ENCODE results near the gene GXYLT2.

Gene GXYLT2, protein sequence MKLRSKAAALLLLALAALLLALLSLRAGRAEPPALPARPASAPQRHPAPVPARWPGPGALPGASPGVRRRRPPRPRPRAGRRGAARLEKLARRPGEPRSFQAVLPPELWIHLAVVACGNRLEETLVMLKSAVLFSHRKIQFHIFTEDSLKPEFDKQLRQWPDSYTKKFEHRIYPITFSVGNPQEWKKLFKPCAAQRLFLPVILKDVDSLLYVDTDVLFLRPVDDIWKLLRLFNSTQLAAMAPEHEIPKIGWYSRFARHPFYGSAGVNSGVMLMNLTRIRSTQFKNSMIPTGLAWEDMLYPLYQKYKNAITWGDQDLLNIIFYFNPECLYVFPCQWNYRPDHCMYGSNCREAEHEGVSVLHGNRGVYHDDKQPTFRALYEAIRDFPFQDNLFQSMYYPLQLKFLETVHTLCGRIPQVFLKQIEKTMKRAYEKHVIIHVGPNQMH

DNA sequence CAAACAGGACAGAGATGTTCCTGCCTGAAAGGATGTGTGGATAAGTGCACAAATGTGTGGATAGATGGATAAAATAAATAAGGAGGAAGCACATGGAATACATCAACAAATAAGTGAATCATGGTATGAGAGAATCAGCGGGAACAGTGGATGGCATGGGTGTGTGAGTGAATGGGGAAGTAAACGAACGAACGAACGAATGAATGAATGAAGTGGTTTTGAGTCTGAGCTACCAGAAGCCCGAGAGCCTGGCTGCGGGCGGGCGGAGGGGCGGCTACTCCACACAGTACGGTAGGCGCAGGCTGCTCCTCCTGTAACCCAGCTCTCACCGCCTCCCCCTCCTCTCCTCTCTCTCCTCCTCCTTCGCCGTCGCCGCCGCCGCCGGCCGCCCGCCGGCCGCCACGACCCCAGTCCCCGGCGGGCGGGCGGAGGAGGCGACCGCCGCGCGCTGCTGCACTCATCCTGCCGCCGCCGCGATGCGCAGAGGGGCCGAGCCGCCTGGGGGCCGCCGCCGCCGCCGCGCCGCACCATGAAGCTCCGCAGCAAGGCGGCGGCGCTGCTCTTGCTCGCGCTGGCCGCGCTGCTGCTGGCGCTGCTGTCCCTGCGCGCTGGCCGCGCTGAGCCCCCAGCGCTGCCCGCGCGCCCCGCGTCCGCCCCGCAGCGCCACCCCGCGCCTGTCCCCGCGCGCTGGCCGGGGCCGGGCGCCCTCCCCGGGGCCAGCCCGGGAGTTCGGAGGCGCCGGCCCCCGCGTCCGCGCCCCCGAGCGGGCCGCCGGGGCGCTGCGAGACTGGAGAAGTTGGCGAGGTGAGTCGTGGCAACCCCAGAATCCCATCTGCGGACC, at the start of gene GXYLT2:
TSS of gene GXYLT2 (plus strand) at position 342 of the 841 bp plus-strand sequence. CDS start at position 530, 188 bp downstream.
- peaks cover 27% of the 10 kb centered on the region for H3K4me1 ChIP-seq (ENCODE audit: control insufficient read depth, insufficient read depth, low read length)
- H3K36me3 ChIP-seq (ENCODE audit: control insufficient read depth, insufficient read depth, low read length), result no peaks in the 10 kb centered on the region
- H3K27me3 ChIP-seq (ENCODE audit: control insufficient read depth, insufficient read depth, low read length), result peaks cover 35% of the 10 kb centered on the region; the same call in 1 of the 2 replicates
- peak within 1 kb of the TSS; percentile 48 for H3K9ac ChIP-seq (ENCODE audit: low read length)
- H3K4me3 ChIP-seq (ENCODE audit: low read depth, low read length), result peak within 1 kb of the TSS; percentile 67
- H3K9me3 ChIP-seq (ENCODE audit: control insufficient read depth, insufficient read depth, low read depth, low read length), result no peaks in the 10 kb centered on the region; the same call in 1 of the 2 replicates
- no peak within 1 kb of the TSS for H3K27ac ChIP-seq (ENCODE audit: low read depth, low read length)

GRCh38 chr3:72839057-72839456, 48.8 kb upstream of the GXYLT2 start:
- H3K27me3 ChIP-seq (ENCODE audit: control insufficient read depth, insufficient read depth, low read length), result no peaks in the 10 kb centered on the region
- H3K4me1 ChIP-seq (ENCODE audit: control insufficient read depth, insufficient read depth, low read length), result no peaks in the 10 kb centered on the region
- no peak overlapping the region for H3K27ac ChIP-seq (ENCODE audit: low read depth, low read length)
- no peak overlapping the region for H3K4me3 ChIP-seq (ENCODE audit: low read depth, low read length)
- peaks cover 6% of the 10 kb centered on the region; the same call in 1 of the 2 replicates for H3K9me3 ChIP-seq (ENCODE audit: control insufficient read depth, insufficient read depth, low read depth, low read length)
- no peak overlapping the region for H3K9ac ChIP-seq (ENCODE audit: low read length)
- H3K36me3 ChIP-seq (ENCODE audit: control insufficient read depth, insufficient read depth, low read length), result peaks cover 27% of the 10 kb centered on the region

GRCh38 chr3:72844436-72844993, 43.3 kb upstream of the GXYLT2 start:
- Histone ChIP-seq H3K9ac (ENCODE audit: low read length) (no peak overlapping the region), H3K27ac (ENCODE audit: low read depth, low read length) (no peak overlapping the region), H3K9me3 (ENCODE audit: control insufficient read depth, insufficient read depth, low read depth, low read length) (peaks cover 6% of the 10 kb centered on the region; the same call in 1 of the 2 replicates), H3K4me3 (ENCODE audit: low read depth, low read length) (no peak overlapping the region), H3K27me3 (ENCODE audit: control insufficient read depth, insufficient read depth, low read length) (peaks cover 16% of the 10 kb centered on the region), H3K4me1 (ENCODE audit: control insufficient read depth, insufficient read depth, low read length) (peaks cover 7% of the 10 kb centered on the region; the same call in 1 of the 2 replicates), H3K36me3 (ENCODE audit: control insufficient read depth, insufficient read depth, low read length) (peaks cover 20% of the 10 kb centered on the region)

GRCh38 chr3:72846166-72846565, 41.7 kb upstream of the GXYLT2 start:
- Histone ChIP-seq H3K9ac (ENCODE audit: low read length) (no peak overlapping the region), H3K4me1 (ENCODE audit: control insufficient read depth, insufficient read depth, low read length) (peaks cover 7% of the 10 kb centered on the region; the same call in 1 of the 2 replicates), H3K9me3 (ENCODE audit: control insufficient read depth, insufficient read depth, low read depth, low read length) (peaks cover 6% of the 10 kb centered on the region; the same call in 1 of the 2 replicates), H3K27ac (ENCODE audit: low read depth, low read length) (no peak overlapping the region), H3K36me3 (ENCODE audit: control insufficient read depth, insufficient read depth, low read length) (peaks cover 10% of the 10 kb centered on the region), H3K4me3 (ENCODE audit: low read depth, low read length) (no peak overlapping the region), H3K27me3 (ENCODE audit: control insufficient read depth, insufficient read depth, low read length) (peaks cover 19% of the 10 kb centered on the region)

GRCh38 chr3:72847282-72847681, 40.6 kb upstream of the GXYLT2 start:
- H3K27me3 ChIP-seq (ENCODE audit: control insufficient read depth, insufficient read depth, low read length), result peaks cover 19% of the 10 kb centered on the region

DNA sequence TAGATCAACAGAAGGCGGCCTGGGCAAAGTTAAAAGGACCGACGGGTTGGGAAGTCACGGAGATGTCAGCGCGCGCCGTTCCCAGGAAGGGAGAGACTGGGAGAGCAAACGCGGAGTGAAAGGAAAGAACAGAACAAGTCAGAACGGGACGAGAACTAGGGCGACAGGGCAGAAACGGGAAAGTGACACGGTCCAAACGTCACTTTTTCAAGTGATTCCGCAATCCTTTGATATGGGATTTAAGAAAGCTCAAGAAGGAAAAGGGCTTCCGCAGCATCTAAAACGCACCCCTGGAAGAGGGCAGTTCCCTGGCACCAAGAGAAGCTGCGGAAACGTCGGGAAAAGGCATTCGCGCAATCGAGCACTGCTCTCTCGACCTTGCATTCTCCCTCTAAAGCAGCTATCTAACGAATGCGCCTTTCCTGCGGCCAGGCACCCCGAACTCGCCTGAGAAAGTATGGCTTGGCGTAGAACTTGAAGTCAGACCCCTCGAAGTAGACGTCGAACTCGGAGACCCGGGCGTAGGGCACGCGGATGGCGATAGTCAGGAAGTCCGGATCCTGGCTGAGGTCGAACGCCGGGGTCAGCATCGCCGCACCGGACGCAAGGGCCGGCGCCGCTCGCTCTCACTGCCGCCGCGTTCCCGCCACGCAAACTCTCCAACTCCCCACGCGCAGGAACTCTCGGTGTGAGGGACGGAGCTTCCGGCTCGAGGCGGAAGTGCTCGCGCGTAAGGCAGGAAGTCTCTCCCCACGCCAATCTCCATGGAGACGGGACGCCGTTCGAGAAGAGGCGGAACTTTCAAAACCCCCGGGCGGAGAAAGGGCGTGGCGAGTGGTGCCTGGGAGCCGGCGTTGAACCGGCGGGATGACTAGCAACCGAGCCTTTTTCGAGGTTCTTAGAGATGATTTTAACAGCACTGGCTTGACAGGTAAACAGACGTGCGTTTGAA, 39.8 kb upstream of the GXYLT2 start, which contains the start of gene SHQ1:
TSS of gene SHQ1 (minus strand) at position 695 of the 952 bp plus-strand sequence. CDS start at position 590, 105 bp downstream.
- Histone ChIP-seq H3K27ac (ENCODE audit: low read depth, low read length) (no peak within 1 kb of the TSS), H3K36me3 (ENCODE audit: control insufficient read depth, insufficient read depth, low read length) (no peaks in the 10 kb centered on the region), H3K4me1 (ENCODE audit: control insufficient read depth, insufficient read depth, low read length) (peaks cover 7% of the 10 kb centered on the region; the same call in 1 of the 2 replicates)

More at GRCh38 chr3:72847282-72847681, 40.6 kb upstream of the GXYLT2 start:
- Histone ChIP-seq H3K4me3 (ENCODE audit: low read depth, low read length) (peak overlapping the region; percentile 87), H3K4me1 (ENCODE audit: control insufficient read depth, insufficient read depth, low read length) (peaks cover 7% of the 10 kb centered on the region; the same call in 1 of the 2 replicates), H3K27ac (ENCODE audit: low read depth, low read length) (no peak overlapping the region), H3K9me3 (ENCODE audit: control insufficient read depth, insufficient read depth, low read depth, low read length) (no peaks in the 10 kb centered on the region), H3K9ac (ENCODE audit: low read length) (peak overlapping the region; percentile 74), H3K36me3 (ENCODE audit: control insufficient read depth, insufficient read depth, low read length) (no peaks in the 10 kb centered on the region)

GRCh38 chr3:72848703-72849081, 39.2 kb upstream of the GXYLT2 start:
- Histone ChIP-seq H3K9ac (ENCODE audit: low read length) (no peak overlapping the region), H3K27me3 (ENCODE audit: control insufficient read depth, insufficient read depth, low read length) (peaks cover 19% of the 10 kb centered on the region), H3K36me3 (ENCODE audit: control insufficient read depth, insufficient read depth, low read length) (no peaks in the 10 kb centered on the region), H3K4me3 (ENCODE audit: low read depth, low read length) (peak overlapping the region; percentile 87), H3K27ac (ENCODE audit: low read depth, low read length) (no peak overlapping the region), H3K4me1 (ENCODE audit: control insufficient read depth, insufficient read depth, low read length) (peaks cover 7% of the 10 kb centered on the region; the same call in 1 of the 2 replicates), H3K9me3 (ENCODE audit: control insufficient read depth, insufficient read depth, low read depth, low read length) (no peaks in the 10 kb centered on the region)

More for the DNA sequence above, 39.8 kb upstream of the GXYLT2 start, which contains the start of gene SHQ1:
- Histone ChIP-seq H3K9me3 (ENCODE audit: control insufficient read depth, insufficient read depth, low read depth, low read length) (no peaks in the 10 kb centered on the region), H3K9ac (ENCODE audit: low read length) (peak within 1 kb of the TSS; percentile 74), H3K4me3 (ENCODE audit: low read depth, low read length) (peak within 1 kb of the TSS; percentile 87), H3K27me3 (ENCODE audit: control insufficient read depth, insufficient read depth, low read length) (peaks cover 19% of the 10 kb centered on the region)

GRCh38 chr3:72855001-72855400, 32.8 kb upstream of the GXYLT2 start:
- Histone ChIP-seq H3K36me3 (ENCODE audit: control insufficient read depth, insufficient read depth, low read length) (no peaks in the 10 kb centered on the region), H3K27ac (ENCODE audit: low read depth, low read length) (no peak overlapping the region), H3K27me3 (ENCODE audit: control insufficient read depth, insufficient read depth, low read length) (no peaks in the 10 kb centered on the region; the same call in 1 of the 2 replicates)

DNA sequence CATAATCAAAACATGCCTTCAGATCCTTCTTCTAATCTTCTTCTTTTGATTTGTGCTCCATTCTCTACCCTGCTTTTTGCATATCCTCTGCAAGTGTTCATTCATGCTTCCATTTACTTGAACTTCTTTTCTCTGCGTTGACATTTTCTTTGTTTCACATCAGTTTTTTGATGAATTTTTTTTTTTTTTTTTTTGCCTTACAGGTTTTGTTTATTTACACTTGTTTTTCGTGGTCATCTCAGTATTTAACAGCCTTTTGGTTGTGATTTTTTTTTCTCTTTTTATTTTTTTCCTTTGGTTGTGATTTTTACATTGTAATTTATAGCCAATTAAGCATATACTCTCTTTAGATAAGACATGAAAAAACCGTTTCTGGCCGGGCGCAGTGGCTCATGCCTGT, 27.8 kb upstream of the GXYLT2 start:
- H3K4me3 ChIP-seq (ENCODE audit: low read depth, low read length), result no peak overlapping the region
- no peaks in the 10 kb centered on the region for H3K27me3 ChIP-seq (ENCODE audit: control insufficient read depth, insufficient read depth, low read length)
- H3K4me1 ChIP-seq (ENCODE audit: control insufficient read depth, insufficient read depth, low read length), result no peaks in the 10 kb centered on the region
- H3K36me3 ChIP-seq (ENCODE audit: control insufficient read depth, insufficient read depth, low read length), result no peaks in the 10 kb centered on the region
- H3K9ac ChIP-seq (ENCODE audit: low read length), result no peak overlapping the region
- no peak overlapping the region for H3K27ac ChIP-seq (ENCODE audit: low read depth, low read length)
- H3K9me3 ChIP-seq (ENCODE audit: control insufficient read depth, insufficient read depth, low read depth, low read length), result no peaks in the 10 kb centered on the region

More at GRCh38 chr3:72855001-72855400, 32.8 kb upstream of the GXYLT2 start:
- no peaks in the 10 kb centered on the region for H3K4me1 ChIP-seq (ENCODE audit: control insufficient read depth, insufficient read depth, low read length)
- no peak overlapping the region for H3K9ac ChIP-seq (ENCODE audit: low read length)
- H3K9me3 ChIP-seq (ENCODE audit: control insufficient read depth, insufficient read depth, low read depth, low read length), result no peaks in the 10 kb centered on the region
- no peak overlapping the region for H3K4me3 ChIP-seq (ENCODE audit: low read depth, low read length)

Data from HUES6 (cell line).